Cerebellar cortex (tissue), 1 donor: ENCODE results near the gene CTDSP2.
"Not testable (repeated sequence)": the region's sequence is repeated elsewhere in the genome, so short reads cannot be mapped to it uniquely, and the experiment has no call there.

Source experiments
- DNase-seq: peaks from one replicate; pipeline ENCODE4 v3.0.0-alpha.2; 2015; ENCODE audit warnings: low spot score

CTDSP2 gene

DNA sequence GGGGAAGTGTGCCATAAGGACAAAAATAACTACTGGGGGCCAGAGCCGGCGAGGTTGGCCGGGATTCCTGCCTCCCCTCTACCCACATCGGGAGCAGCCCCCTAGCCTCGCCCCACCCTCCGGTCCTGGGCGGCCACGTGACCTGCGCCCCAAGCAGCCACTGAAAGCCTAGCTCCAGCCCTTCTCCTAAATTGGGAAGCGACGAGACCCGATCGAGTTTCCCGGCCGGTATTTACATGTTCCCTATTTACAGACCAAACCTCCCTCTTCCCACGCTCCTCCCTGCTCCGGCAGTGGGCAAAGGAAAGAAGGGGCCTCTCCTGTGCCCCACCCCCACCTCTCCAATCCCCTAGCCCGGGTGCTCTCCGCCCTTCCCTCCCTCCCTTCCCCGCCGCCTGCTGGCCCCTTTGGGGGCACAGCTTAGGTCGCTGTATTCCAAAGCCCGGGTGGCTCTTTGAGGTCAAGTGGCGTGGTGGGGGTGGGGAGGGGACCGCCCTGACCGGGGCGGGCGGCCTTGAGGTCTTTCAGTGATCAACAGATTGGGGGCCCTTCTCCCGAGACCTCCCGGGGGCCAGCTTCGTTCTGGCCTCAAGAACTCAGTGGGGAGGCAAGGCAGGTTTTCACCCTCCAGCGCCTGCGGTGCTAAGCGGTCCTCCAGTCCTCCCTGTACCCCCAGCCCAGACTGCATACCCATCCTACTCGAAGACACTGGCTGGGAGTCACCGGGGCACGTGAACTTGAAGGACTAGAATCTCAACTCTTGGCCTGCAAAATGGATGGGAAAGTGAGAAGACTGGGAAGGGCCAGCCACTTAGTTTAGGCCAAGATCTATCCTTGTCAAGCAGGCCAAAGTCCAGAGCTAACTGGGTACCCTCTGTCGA lies 6.3 kb upstream of the CTDSP2 start:
- peak; percentile 51 for DNase-seq

GRCh38 chr12:57852200-57852599 lies 5.7 kb upstream of the CTDSP2 start:
- DNase-seq: peak; percentile 33

DNA sequence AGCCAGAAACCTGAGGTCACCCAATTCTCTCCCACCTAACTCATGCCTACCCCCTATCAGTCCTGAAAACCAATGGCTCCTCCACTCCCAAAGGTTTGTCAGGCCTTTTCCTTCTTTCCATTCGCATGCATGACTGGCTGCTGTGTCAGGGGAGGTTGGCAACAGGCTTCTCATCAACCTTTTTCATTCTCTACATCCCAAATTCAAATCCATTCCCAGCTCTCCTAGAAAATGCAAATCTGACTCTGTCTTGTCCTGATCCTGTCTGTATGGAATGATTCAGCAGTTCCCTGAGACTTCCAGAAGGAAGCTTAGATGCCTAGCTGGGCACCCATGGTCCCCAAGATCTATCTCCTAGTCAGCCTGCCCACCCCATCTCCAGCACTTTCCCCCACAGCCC lies 5.0 kb upstream of the CTDSP2 start:
- DNase-seq: no peak

GRCh38 chr12:57850854-57851430 lies 4.4 kb upstream of the CTDSP2 start:
- no peak for DNase-seq

DNA sequence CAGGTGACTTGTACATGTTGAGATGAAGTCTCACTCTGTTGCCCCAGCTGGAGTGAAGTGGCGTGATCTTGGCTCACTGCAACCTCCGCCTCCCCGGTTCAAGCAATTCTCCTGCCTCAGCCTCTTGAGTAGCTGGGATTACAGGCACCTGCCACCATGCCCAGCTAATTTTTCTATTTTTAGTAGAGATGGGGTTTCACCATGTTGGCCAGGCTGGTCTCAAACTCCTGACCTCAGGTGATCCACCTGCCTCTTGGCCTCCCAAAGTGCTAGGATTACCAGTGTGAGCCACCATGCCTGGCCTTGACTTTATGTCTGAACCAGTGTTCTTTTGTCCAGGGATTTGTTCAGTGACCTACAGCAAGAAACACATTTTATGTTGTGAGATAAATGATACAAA lies 2.9 kb upstream of the CTDSP2 start:
- not testable (repeated sequence) for DNase-seq

DNA sequence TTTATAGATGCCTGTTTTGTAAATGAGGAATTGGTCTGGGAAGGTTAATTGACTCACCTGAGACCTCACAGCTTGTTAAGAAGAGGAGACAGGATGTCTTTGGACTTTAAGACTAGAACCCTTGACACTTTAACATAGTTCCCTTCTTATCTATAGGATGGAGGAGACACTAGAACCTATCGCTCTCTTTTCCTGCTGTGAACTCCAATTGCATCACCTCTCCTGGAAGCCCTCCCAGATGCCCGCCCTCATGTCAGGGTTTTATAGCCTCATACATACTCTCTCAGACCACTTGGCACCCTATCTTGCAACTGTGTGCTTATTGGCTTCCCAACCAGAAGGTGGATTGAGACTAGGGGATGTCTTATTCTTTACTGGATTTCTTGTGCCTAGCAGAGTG lies 2.5 kb upstream of the CTDSP2 start:
- DNase-seq: no peak

DNA sequence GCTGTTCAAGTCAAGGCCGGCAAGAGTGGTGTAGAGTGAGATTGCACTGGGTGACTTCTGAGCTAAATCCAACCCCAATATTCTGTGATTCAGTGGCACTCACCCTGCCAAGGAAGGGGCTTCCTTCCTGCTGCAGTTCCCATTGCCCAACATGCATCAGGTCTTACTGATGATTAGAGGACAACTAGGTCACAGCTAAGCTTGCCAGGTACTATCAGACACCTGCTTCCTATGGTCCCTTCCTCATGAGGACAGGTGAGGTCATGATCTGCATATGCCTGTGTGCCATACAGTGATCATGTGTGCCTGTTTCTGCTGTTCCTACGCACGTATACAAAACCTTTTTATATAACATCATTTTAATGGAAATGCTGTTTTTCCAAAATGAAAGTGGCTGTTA lies 1.7 kb upstream of the CTDSP2 start:
- no peak for DNase-seq

- no peak for DNase-seq
Observed at GRCh38 chr12:57846285-57846576, 298 bp downstream of the CTDSP2 start.

- DNase-seq: peak; percentile 64
Observed at GRCh38 chr12:57845478-57846284, 848 bp downstream of the CTDSP2 start.

GRCh38 chr12:57844709-57845477 lies 1.6 kb downstream of the CTDSP2 start:
- peak; percentile 80 for DNase-seq

DNA sequence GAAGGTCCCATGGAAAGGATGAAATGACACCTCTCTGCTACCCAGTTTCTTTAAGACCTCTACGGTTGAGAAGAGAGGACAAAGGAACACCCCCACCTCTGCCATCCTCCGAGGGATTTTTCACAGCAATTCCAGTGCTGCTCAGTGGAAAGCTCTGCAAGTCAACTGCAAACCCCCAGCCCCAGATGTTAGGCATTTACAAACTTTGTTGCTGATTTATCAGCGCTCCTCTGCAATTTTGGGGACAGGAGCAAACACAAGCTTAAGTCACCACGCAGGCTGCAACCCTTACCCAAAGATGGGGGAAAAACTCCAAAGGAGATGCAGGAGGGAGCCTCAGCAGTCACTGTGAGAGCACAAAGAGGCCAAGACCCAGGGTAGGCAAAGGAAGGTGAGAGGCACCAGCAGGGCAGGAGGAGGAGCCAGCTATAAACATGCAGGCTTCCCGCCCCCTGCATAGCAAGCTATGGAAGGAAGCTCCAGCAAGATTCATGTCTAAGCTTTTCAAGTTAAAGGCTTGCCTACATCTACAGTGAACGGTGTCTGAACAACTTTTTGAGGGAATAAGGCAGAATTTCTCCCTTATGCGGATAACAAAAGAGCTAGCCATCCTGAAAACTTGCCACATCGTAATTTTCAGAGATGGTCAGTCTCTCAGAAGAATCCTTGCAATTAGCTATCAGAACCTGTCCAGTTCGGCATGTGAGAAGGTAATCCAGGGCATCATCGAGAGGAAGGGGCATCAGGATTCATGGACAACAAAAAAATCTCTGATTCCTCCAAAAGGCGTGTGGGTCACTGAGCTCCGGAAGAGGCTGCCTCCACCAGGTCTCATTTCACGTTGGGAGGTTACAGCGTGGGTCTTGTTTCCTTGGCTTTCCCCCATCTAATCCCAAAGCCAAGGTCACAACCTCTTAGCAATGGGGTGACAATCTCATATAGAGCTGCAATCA lies 3.9 kb downstream of the CTDSP2 start:
- DNase-seq: peak; percentile 48

GRCh38 chr12:57841445-57841844 lies 5.1 kb downstream of the CTDSP2 start:
- peak; percentile 8 for DNase-seq

GRCh38 chr12:57840726-57841125 lies 5.8 kb downstream of the CTDSP2 start:
- peak; percentile 59 for DNase-seq

DNA sequence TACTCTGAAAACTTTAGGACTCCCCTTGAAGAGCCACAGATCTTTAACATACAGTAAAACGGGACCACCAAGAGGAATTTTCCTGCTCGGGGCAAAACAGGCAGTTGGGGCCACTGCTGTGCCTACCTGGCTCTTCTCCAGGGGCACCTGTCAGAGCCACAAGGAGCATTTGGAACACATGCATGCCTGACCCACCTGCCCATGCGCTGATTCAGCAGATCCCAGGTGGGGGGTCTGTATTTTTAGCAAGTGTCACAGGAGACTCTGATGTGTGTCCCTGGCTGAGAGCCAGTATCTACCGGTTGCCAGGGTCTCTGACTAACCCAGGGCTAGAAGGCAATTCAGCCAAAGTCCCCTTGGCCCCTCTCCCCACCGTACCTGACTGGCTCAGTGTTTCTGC lies 6.5 kb downstream of the CTDSP2 start:
- DNase-seq: peak; percentile 89

- peak; percentile 20 for DNase-seq
Observed at GRCh38 chr12:57838594-57839302, 7.8 kb downstream of the CTDSP2 start.

- peak; percentile 58 for DNase-seq
Observed at GRCh38 chr12:57837864-57838562, 8.5 kb downstream of the CTDSP2 start.

DNA sequence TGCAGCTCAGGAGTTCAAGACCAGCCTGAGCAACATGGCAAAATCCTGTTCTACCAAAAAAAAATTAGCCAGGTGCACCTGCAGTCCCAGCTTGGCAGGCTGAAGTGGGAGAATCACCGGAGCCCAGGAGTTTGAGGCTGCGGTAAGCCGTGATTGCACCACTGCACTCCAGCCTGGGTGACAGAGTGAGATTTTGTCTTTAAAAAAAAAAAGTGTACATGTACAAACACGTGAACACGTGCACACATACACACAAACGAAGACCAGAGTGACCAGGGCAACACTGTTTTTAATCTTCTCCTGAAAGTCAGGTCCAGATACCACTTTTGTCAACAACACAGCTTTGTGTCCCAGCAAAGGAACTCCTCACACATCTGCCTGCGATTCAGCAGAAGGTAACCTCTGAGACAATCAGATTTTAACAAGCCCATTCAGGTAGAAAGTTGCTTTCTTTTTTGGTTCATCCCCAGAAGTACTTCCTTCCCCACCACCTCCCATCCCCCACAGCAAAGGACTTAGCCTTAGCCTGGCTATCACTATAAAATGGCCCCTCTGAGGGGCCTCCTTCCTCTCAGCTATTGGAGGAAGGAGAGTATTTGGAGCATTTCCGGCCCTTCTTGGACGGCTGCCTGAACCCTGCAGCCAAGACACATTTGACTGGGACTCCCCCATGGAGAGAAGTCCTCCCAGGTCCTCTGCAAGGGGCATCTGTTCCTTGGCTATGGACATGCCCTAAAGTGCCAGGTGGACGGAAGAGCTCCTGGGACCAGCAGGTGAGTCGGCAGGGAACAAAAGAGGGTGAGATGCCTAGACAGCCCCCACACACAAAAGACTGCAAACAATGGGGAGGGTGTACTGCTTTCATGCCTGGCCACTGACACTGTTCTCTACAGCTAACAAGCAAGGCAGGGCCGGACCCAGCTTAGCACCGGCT lies 9.8 kb downstream of the CTDSP2 start:
- DNase-seq: peak; percentile 98
